Activated effector memory CD4-positive, alpha-beta T cell treated with Interleukin-2 at 50 U/mL for 16 hours (primary cell): ENCODE measurements around the gene P2RX5.
A peak's percentile ranks its signal among the peaks of the same experiment; 100 is the strongest.
"Not testable (repeated sequence)": the region's sequence is repeated elsewhere in the genome, so short reads cannot be mapped to it uniquely, and the experiment has no call there.

Source experiments
- DNase-seq: peaks from one replicate; pipeline ENCODE4 v3.0.0-alpha.2; 2020

Gene P2RX5, protein sequence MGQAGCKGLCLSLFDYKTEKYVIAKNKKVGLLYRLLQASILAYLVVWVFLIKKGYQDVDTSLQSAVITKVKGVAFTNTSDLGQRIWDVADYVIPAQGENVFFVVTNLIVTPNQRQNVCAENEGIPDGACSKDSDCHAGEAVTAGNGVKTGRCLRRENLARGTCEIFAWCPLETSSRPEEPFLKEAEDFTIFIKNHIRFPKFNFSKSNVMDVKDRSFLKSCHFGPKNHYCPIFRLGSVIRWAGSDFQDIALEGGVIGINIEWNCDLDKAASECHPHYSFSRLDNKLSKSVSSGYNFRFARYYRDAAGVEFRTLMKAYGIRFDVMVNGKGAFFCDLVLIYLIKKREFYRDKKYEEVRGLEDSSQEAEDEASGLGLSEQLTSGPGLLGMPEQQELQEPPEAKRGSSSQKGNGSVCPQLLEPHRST

DNA sequence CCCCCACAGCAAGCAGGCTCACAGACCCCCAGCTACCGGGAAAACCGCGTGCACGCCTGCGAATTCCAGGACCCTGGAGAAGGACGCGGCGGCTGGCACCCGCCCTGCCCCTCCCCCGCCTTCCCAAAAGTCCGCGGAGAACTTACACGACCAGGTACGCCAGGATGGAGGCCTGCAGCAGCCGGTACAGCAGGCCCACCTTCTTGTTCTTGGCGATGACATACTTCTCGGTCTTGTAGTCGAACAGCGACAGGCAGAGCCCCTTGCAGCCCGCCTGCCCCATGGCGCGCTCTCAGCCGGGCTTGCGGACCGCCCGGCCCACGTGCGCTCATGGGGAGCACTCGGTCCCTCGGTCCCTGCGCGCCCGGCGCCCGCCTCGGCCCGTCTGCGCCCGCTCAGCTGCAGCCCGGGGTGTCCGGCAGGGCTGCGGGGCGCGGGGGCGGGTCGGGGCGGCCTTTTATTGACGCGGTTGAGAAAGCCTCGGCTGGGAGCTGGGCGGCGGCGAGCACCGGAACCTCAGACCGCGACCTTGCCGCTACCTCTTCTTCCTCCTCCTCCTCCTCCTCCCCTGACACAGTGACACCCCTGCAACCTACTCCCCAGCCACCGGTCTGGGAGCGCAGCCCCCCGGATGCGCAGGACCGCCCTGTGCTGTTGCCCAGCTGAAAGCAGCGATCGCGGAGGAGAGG is at the start of gene P2RX5:
P2RX5 (minus strand) TSS at position 433 of the 689 bp plus-strand sequence; CDS start at position 283, 150 bp downstream.
- peak; percentile 26 for DNase-seq

DNA sequence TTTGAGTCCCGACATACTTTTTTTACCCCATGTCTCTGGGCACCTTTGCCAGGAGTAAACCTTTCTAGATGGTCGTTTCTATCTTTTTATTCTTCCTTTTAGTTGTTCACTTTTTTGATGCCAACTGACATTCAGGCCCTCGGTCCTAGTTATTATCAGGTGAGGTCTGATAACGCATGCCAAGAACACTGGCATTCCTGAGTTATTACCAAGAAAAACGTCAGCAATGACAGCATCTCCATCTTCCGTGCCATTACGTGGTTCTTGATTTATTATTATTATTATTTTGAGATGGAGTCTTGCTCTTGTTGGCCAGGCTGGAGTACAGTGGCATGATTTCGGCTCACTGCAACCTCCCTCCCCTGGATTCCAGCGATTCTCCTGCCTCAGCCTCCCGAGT is 49.1 kb upstream of the P2RX5 start:
- no peak for DNase-seq

DNA sequence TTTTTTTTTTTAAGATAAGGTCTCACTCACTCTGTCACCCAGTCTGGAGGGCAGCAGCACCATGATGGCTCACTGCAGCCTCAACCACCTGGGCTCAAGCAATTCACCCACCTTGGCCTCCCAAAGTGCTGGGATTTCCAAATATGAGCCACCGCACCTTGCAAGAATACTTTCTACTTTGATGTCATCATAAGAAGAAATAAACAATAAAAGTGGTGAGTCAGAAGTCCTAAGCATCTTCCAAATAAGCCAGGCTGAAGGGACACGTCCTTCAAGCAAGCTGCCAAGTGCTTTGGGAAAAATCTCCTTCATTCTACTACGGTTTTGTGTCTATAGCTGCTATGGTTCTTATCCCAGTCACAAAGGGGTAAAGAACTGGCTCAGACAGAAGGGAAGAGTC is 48.1 kb upstream of the P2RX5 start:
- no peak for DNase-seq

DNA sequence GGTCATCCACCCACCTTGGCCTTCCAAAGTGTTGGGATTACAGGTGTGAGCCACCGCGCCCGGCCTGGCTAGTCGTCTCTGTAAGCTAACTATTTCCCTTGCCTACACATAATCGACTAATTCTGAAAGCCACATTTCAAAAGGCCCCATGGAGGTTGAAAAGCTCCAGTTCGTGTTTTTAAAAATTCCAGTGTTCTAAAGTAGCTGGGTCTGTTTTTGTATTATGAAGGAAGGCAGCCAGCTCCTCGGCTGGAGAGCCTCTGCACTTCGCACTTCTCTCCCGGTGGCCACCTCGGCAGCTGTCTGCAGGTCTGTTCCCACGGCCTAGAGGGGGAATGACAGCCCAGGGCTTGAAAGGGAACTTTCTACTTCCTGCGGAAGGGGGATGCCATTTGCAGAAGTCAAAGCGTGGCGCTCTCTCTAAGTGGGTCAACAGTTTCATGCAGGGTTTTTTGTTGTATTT is 44.7 kb upstream of the P2RX5 start:
- DNase-seq, result peak; percentile 32

DNA sequence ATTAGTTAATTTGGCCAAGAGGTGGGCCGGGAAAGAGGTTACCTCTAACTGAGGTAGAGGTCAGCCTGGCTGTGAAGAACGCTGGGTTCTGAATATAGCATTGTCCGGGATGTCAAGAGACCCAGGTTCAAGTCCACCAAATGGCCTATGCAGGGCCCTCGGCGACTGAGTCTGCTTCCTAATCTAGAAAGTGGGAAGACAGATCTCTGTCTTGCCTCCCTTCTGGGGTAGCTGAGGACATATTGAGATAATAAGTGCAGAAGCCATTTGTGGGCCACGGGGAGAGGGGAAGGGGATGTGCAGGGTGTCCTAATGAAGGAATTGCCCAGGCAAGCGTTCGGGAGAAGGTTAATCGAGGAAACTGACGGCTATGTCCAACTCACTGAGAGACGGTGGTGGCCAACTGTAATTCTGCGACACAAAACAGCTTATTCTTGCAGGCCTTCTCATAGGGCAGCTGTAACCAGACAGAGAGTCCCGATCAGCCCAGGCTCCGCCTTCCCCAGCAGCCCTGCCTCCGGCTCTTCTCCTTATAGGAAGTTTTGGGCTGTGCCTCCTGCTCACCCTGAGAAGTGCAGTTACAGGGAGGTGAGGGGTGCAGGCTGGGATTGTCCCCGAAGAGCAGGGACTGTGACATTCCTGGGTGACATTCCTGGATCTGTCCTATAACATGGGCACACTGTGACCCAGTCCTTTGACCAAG is 43.6 kb upstream of the P2RX5 start:
- no peak for DNase-seq

DNA sequence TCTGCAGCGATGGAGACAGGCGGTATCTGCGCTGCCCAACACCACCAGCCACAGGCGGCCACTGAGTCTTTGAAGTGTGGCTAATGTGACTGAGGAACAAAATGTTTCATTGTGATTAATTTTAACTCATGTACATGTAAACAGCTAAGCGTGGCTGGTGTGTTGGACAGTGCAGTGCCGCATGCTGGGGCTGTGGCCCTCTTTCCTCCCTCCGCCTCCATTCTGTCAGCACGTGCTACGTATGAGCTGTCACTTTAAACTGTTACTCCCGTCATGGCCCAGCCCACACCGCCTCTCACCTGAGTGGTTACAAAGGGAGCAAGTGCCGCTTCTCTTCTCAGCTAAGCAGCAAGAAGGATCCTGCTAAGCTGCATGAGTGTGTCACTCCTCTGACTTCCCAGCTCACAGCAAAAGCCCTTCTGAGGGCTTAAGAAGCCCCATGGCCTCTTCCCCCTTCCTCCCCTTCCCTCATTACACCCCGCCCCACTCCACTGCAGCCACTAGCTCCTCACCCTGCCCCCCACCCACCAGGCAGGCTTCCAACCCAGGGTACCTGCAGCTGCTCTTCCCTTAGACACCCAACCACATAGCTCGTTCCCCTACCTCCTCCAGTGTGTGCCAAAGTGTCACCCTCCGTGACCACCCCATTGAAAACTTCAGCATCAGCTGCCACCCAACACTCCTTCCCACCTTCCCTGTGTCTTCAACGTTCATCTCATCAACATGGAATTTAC is 42.8 kb upstream of the P2RX5 start:
- peak; percentile 55 for DNase-seq

DNA sequence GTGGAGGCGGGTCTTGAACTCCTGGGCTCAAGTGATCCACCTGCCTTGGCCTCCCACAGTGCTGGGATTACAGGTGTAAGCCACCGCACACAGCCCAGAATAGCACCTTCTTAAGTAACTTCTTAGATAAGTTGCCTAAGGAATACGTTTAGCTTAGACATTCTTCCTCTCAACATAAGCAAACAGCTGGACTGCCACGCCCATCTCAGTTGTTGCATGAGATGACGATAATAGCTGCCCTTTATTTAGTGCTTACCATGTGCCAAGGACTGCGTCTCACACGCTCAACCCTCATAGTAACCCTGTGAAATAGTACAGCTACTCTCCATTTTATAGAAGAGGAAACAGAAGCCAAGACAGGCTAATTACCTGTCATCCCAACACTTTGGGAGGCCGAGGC is 39.6 kb upstream of the P2RX5 start:
- DNase-seq, result no peak

DNA sequence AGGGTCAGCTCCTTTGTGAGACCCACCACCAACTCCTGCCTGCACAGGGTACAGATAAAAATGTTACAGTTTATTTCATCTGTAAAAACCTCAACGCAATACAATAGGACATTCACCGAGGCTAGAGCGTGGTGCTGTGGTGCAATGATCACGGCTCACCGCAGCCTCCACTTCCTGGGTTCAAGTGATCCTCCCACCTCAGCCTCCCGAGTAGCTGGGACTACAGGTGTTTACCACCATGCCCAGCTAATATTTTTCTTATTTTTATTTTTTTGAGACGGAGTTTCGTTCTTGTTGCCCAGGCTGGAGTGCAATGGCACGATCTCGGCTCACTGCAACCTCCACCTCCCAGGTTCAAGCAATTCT is 38.9 kb upstream of the P2RX5 start:
- DNase-seq, result not testable (repeated sequence)

DNA sequence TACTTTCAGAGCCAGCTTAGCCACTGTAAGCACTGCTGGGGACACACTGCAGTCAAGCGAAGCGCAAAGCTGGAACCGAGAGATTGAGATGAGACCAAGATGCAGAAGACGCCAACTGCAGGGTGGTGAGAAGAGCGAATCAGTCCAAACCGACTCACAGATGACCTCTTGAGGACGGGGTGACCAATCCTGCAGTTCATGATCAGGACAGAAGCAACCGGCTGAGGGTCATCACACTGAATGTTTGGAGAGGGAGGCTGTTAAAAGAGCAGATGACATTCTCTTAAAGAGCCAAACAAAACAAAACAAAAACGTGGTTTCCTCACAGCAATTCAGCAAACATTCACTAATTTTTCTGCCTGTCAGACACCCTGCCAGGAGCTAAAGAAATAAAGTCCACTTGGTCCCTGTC is 36.3 kb upstream of the P2RX5 start:
- no peak for DNase-seq

DNA sequence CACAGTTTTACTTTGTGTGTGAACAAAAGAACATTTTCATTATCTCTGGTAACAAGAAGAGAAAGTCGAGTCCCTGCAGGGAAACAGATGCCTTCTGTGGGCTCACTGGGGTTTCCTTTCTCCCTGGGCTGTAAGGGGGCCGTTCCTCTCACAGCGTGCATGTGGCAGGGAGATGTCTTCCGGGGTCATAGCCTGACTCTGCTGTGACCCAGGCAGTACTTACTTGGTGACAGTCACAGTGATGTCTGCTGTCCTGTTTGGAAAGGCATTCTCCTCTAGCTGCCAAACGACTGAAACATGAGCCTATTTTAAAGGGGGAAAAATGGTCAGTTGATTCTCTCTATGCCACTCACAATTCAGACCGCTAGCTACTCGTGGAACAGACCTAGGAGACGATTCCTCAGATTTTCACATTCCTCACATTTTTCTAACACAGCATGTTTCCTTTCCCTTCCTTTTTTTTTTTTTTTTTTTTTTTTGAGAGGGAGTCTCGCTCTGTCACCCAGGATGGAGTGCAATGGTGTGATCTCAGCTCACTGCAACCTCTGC is 35.0 kb upstream of the P2RX5 start:
- DNase-seq, result no peak

DNA sequence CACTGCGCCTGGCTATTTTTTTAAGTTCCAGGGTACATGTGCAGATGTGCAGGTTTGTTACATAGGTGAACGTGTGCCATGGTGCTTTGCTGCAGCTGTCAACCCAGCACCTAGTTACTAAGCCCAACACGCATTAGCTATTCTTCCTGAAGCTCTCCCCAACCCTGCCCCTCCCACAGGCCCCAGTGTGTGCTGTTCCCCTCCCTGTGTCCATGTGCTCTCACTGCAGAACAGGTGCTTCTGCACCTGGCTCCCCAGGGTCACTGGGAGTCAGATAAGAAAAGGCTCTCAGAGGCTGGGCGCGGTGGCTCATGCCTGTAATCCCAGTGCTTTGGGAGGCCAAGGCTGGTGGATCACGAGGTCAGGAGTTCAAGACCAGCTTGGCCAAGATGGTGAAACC is 33.9 kb upstream of the P2RX5 start:
- no peak for DNase-seq

DNA sequence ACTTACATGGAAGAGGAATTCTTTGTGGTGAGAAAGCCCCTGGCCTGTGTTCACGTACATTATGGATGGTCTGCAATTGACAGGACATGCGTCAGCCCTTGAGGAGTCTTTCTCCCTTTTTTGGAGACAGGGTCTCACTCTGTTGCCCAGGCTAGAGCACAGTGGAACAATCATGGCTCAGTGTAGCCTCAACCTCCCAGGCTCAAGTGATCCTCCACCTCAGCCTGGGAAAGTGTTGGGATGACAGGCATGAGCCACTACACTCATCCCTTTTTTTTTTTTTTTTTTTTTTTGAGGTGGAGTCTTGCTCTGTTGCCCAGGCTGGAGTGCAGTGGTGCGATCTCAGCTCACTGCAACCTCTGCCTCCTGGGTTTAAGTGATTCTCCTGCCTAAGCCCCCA is 32.1 kb upstream of the P2RX5 start:
- DNase-seq, result not testable (repeated sequence)

DNA sequence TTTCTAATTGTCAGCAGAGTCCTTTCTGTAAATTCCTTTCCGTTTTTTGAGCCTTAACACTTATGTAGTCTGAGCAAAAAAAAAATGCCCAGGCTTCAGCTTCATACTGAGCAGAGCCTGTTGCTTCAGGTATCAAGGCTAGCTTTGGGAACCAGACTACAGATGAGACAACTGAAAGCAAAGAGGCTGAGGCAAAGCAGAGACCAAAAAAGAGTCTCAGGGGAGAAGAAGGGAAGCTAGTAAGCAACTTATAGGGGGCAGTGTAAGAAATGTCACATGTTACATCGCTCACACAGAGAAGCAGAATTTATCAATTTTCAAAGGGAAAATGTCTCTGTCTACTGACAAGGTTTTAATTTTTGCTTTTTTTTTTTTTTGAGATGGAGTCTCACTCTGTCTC is 31.1 kb upstream of the P2RX5 start:
- no peak for DNase-seq

DNA sequence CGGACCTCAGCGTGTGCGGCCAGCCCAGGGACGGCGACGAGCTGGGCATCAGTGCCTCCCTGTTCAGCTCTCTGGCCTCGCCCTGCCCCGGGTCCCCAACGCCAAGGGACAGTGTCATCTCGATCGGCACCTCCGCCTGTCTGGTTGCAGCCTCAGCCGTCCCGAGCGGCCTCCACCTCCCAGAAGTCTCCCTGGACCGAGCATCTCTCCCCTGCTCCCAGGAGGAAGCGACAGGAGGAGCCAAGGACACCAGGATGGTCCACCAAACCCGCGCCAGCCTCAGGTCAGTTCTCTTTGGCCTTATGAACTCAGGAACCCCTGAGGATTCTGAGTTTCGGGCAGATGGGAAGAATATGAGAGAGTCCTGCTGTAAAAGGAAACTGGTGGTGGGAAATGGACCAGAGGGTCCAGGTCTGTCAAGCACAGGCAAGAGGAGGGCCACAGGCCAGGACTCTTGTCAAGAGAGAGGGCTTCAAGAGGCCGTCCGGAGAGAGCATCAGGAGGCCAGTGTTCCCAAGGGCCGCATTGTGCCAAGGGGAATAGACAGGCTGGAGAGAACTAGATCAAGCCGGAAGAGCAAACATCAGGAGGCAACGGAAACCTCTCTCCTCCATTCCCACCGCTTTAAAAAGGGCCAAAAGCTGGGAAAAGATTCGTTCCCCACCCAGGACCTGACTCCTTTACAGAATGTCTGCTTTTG is 28.6 kb upstream of the P2RX5 start:
- DNase-seq, result no peak

DNA sequence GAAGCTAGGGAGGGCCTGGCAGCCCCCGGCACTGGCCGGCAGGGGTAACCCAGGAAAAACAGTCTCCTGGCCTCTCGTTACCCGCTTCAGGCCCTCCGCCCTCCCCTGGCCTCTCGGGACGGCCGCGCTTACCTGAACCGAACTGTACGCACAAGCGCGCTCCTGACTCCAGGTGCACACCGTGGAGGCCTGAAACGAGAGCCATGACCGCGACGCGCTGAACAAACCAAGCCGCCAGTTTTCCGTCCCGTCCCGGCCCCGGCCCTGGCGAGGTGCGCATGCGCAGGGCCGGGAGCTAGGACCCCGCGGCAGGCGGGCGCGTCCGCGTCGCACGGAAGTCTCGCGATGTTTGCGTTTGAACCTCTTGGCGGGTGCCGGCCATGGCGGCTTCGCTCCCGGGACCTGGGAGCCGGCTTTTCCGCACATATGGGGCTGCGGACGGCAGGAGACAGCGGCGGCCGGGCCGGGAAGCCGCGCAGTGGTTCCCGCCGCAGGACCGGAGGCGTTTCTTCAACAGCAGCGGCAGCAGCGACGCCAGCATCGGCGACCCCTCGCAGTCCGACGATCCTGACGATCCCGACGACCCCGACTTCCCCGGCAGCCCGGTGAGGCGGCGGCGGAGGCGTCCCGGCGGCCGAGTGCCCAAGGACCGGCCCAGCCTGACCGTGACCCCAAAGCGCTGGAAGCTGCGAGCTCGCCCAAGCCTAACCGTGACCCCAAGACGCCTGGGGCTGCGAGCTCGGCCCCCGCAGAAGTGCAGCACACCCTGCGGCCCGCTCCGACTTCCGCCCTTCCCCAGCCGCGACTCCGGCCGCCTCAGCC is 27.8 kb upstream of the P2RX5 start, which contains the start of gene HASPIN:
HASPIN (plus strand) TSS at position 348 of the 822 bp plus-strand sequence; CDS start at position 381, 33 bp downstream.
- peak; percentile 86 for DNase-seq

DNA sequence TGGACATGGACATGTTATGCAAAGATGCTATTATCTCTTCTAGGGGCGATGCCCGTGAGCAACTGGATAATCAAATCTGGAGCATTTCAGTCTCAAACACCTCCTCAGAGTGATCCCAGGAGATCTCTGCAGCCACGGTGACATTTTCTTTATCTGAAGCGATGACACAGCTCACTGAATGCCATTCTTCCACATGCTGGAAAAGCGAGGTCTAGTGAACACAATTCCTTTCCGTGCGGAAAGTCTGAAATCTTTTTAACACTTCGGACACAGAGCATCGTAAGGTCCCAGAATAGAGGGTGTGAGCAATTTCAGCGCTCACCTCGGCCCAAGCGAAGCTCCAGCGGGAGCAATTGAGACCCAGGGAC is 27.2 kb upstream of the P2RX5 start:
- DNase-seq, result no peak

DNA sequence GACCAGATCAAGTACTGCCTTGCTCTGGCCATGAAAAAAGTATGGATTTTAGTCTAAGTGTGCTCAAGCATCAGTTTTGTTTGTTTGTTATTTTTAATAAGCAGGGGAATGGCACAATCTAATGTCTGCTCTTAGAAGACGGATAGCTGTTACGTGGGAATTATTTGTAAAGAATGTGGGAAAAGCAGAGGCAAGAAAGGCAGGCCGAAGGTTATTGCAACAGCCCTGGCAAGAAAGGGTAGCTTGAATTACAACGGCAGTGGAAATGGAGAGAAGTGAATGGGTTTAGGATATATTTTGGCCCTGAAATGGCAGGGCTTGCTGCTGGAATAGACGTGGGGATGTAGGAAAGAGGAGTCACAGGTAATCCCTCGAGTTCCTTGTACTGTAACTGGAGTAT is 26.8 kb upstream of the P2RX5 start:
- DNase-seq, result no peak

DNA sequence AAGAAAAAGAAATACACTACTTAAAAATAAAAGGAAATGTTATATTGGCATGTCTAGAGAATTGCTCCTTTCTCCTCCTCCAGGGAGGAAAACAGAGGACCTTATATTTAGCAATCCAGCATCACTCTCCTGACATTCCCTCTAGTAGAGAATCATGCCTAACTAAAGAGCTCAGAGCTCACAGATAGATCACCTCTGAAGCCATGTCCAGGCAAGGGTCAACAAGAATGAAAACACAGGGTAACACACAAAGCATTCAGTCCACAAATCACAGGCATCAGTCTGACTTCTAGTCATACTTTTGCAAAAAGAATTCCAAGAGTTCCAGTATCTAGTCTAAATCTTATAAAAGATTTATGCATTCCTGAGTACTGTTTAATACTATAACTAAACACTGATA is 23.3 kb upstream of the P2RX5 start:
- DNase-seq, result no peak

DNA sequence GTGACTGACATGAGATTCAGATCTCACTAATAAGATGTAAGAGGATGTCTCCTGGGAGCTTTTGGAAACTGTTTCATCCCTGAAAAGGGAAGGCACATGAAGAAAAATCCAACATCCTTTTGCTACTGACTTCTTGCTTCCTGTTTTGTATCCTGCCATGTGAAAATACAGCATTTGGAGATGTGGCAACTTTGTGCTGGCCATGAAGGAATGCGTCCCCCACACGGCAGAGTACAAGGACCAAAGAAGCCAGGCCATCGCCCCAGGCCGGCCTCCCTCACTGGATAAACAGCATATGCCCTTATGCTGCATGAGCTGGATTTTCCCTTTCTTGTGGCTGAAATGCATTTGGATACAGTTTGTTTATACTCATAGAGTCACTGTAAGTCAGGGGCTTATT is 22.2 kb upstream of the P2RX5 start:
- DNase-seq, result no peak

DNA sequence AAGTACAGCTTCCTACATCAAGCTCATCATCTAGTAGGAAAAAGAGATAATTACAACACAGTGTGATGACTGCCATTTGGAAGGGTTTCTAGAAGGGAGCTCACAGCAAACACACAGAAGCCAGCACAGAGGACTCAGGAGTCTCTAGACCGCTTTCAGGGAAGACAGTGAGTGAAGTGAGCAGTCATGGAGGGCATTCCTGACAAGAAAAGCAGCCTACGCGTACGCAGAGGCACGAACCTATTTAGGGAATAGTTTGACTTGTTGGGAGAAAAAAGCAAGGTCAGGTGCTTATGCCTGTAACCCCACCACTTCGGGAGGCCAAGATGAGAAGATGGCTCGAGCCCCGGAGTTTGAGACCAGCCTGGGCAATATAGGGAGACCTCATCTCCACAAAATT is 19.3 kb upstream of the P2RX5 start:
- no peak for DNase-seq

DNA sequence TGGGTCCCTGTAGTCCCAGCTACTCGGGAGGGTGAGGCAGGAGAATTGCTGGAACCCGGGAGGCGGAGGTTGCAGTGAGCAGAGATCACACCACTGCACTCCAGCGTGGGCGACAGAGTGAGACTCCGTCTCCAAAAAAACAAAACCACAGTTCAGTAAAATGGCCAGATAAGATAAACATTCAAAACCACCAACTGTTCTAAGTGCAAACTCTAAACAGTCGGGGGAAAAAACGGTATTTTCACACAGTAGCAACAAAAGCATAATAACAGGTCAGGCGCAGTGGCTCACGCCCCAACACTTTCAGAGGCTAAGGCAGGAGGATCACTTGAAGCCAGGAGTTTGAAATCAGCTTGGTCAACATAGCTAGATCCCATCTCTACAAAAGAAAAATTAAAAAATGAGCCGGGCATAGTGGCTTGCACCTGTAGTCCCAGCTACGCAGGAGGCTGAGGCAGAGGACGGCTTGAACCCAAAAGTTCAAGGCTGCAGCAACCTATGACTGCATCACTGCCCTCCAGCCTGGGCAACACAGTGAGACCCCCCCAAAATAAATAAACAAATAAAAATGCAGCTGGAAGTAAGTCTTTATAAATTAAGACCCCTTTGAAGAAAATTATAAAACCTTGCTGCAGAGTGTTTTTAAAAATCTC is 17.0 kb upstream of the P2RX5 start:
- no peak for DNase-seq
